Measurements from ENCODE around the gene EMP1. TPM values are rescaled to one million over a fixed set of nuclear protein-coding genes. Genes with fewer than 3 reads are reported as not detected.

Gene EMP1
- total and polyA plus RNA-seq, 2 of the 13 experiments (the other 11 are each of a cell fraction or from before 2014, with no cell fraction given), result 0.13 to 0.61 TPM

- TF ChIP-seq ZNF614 (CRISPR knock-in tag; IDR thresholded peaks at IDR 0.05; ENCODE audit: borderline replicate concordance) (no peak), ZBTB26 (CRISPR knock-in tag; IDR thresholded peaks at IDR 0.05; ENCODE audit: borderline replicate concordance) (no peak), HNRNPUL1 (IDR thresholded peaks at IDR 0.05; ENCODE audit: low read depth, low read length) (no peak), RAD21 (CRISPR knock-in tag; IDR thresholded peaks at IDR 0.05) (no peak), MEIS2 (CRISPR knock-in tag; IDR thresholded peaks at IDR 0.05) (no peak), ZNF619 (CRISPR knock-in tag; IDR thresholded peaks at IDR 0.05) (no peak), BORCS8-MEF2B (CRISPR knock-in tag; IDR thresholded peaks at IDR 0.05) (no peak), PLRG1 (conservative IDR thresholded peaks at IDR 0.05) (no peak), THRA (CRISPR knock-in tag; IDR thresholded peaks at IDR 0.05; ENCODE audit: borderline replicate concordance) (no peak)
These were observed 20.3 kb upstream of the EMP1 start (continued) for GRCh38 chr12:13176256-13176655.

- Histone ChIP-seq H4K20me1 (ENCODE audit: insufficient read depth, low read length) (no peaks in the 10 kb centered on the region), H3K4me2 (ENCODE audit: low read depth, low read length) (no peak overlapping the region), H3K36me3 (replicated peaks in 1 of 2; ENCODE audit: control insufficient read depth in 1 of 2, insufficient read depth in 2 of 2, low read length in 2 of 2) (no peaks in the 10 kb centered on the region), H3K27ac (ENCODE audit: extremely low read length, insufficient read depth, low read length) (no peak overlapping the region), H3K9me3 (ENCODE audit: low read length) (no peaks in the 10 kb centered on the region), H2AFZ (ENCODE audit: low read length) (no peak overlapping the region), H3K79me2 (ENCODE audit: insufficient read depth, low read length) (no peaks in the 10 kb centered on the region), H3K9ac (ENCODE audit: insufficient read depth, low read depth, low read length) (no peak overlapping the region), H3K4me1 (ENCODE audit: insufficient read depth, low read length) (no peaks in the 10 kb centered on the region), H3K27me3 (ENCODE audit: control insufficient read depth in 1 of 2, insufficient read depth in 2 of 2, low read length in 2 of 2) (peaks cover 0 to 32% of the 10 kb centered on the region in 2 experiments; a peak in 3 of 5 replicates), H3K4me3 (replicated peaks in 1 of 3; ENCODE audit: insufficient read depth in 1 of 3, low read depth in 2 of 3, low read length in 3 of 3) (no peak overlapping the region)
- FAIRE-seq (no peak), DNase-seq (ENCODE audit: low spot score) (no peak), ATAC-seq (no peak)
- intact Hi-C loops (cut with micrococcal nuclease; ENCODE audit: unreplicated experiment) (no loop called here), in situ Hi-C loops (cut with HindIII; ENCODE audit: extremely low pct_ligation_motif_present, low pct_unique_long_range_greater_than_20kb) (no loop called here)
- POLR2A ChIA-PET, result no interaction called here
- CTCF ChIA-PET (ENCODE audit: low intra/inter-chr PET ratio, low total read pairs), result no interaction called here
- BruUV-seq (replicated peaks), result no TSS peak
- 7% methylated on average over 4 of the region's 4 CpGs for WGBS (ENCODE audit: low lambda C conversion rate)
- no peak for TF ChIP-seq ZNF292 (CRISPR knock-in tag; IDR thresholded peaks at IDR 0.05; ENCODE audit: borderline replicate concordance, low read depth)
- no peak for TF ChIP-seq JUNB (CRISPR knock-in tag; IDR thresholded peaks at IDR 0.05; ENCODE audit: borderline replicate concordance)
- no peak for TF ChIP-seq ZFP41 (CRISPR knock-in tag; IDR thresholded peaks at IDR 0.05; ENCODE audit: borderline replicate concordance)
- TF ChIP-seq ZBTB20 (CRISPR knock-in tag; IDR thresholded peaks at IDR 0.05; ENCODE audit: borderline replicate concordance, low read depth), result no peak
- no peak for TF ChIP-seq GFI1 (CRISPR knock-in tag; IDR thresholded peaks at IDR 0.05; ENCODE audit: borderline replicate concordance)
- no peak for TF ChIP-seq ATF5 (CRISPR knock-in tag; IDR thresholded peaks at IDR 0.05; ENCODE audit: low read depth)
- no peak for TF ChIP-seq U2AF2 (IDR thresholded peaks at IDR 0.05; ENCODE audit: low read depth, low read length)
- no peak for TF ChIP-seq ZNF205 (CRISPR knock-in tag; IDR thresholded peaks at IDR 0.05)
- TF ChIP-seq ZNF160 (CRISPR knock-in tag; IDR thresholded peaks at IDR 0.05), result no peak
- TF ChIP-seq ELK4 (CRISPR knock-in tag; IDR thresholded peaks at IDR 0.05; ENCODE audit: borderline replicate concordance), result no peak
- TF ChIP-seq KDM3A (CRISPR knock-in tag; IDR thresholded peaks at IDR 0.05; ENCODE audit: low read depth), result no peak
These were observed 19.2 kb upstream of the EMP1 start for GRCh38 chr12:13177373-13177772.

Data from HepG2 (cell line).